SH-SY5Y (cell line): ENCODE data around the gene OTOG.

Experiments
- GATA2 ChIP-seq: IDR thresholded peaks from 2 replicates; pipeline ENCODE4 v1.6.1; 2011; ENCODE audit warnings: mild to moderate bottlenecking, low read depth, low read length
- GATA3 ChIP-seq: IDR thresholded peaks from 2 replicates; pipeline ENCODE4 v1.6.1; 2011; ENCODE audit warnings: low read depth, mild to moderate bottlenecking, low read length, moderate library complexity

- TF ChIP-seq GATA2 (no peak), GATA3 (no peak)
These were observed 44.4 kb upstream of the OTOG start for GRCh38 chr11:17502630-17503029.
